Upper lobe of right lung (tissue), 1 donor: ENCODE measurements around the gene GALNT16. TPM values are rescaled to one million over a fixed set of nuclear protein-coding genes. Genes with fewer than 3 reads are reported as not detected.
"Not testable (repeated sequence)": the region's sequence is repeated elsewhere in the genome, so short reads cannot be mapped to it uniquely, and the experiment has no call there.

Source experiments
- ATAC-seq: fragments of 200-7000 bp; cut with Tn5 transposase; one replicate; pipeline ENCODE4 v1.9.1; 2020; ENCODE audit warnings: mild to moderate bottlenecking, moderate library complexity
- DNase-seq: peaks from one replicate; pipeline ENCODE4 v3.0.0-alpha.2; 2020
- H3K27ac ChIP-seq: fragments of 200-600 bp; one replicate; pipeline ENCODE4 v1.8.0; 2022
- H3K27me3 ChIP-seq: fragments of 200-600 bp; one replicate; pipeline ENCODE4 v1.8.0; 2022; ENCODE audit warnings: mild to moderate bottlenecking
- H3K36me3 ChIP-seq: fragments of 200-600 bp; one replicate; pipeline ENCODE4 v1.8.0; 2022
- H3K4me1 ChIP-seq: fragments of 200-600 bp; one replicate; pipeline ENCODE4 v1.8.0; 2022
- H3K4me3 ChIP-seq: fragments of 200-600 bp; one replicate; pipeline ENCODE4 v1.8.0; 2022; ENCODE audit warnings: mild to moderate bottlenecking
- H3K9me3 ChIP-seq: fragments of 200-600 bp; one replicate; pipeline ENCODE4 v1.8.0; 2022
- CTCF ChIP-seq: fragments of 200-600 bp; IDR thresholded peaks from one replicate; pipeline ENCODE4 v1.8.0; 2022; ENCODE audit warnings: antibody characterized with exemption
- intact Hi-C: fragments of 100-400 bp; cut with DNase I; formaldehyde crosslinking; loops from one replicate; pipeline ENCODE4 v1.11.0; 2022
- total RNA-seq: library from RNA; stranded (reverse); fragmentation: NEBNext Ultra II Directional; extraction: Animal tissue kit (Norgen Biotek cat#: 25700); gene quantifications from one replicate; pipeline ENCODE4 v1.2.1, GENCODE V29; 2021
- donor health status: DM: no; HTN: yes; CAD: no; lungs with severe emphysema.

GALNT16 gene
- total RNA-seq, 1 donor from 2014 or later = 3.0 TPM

DNA sequence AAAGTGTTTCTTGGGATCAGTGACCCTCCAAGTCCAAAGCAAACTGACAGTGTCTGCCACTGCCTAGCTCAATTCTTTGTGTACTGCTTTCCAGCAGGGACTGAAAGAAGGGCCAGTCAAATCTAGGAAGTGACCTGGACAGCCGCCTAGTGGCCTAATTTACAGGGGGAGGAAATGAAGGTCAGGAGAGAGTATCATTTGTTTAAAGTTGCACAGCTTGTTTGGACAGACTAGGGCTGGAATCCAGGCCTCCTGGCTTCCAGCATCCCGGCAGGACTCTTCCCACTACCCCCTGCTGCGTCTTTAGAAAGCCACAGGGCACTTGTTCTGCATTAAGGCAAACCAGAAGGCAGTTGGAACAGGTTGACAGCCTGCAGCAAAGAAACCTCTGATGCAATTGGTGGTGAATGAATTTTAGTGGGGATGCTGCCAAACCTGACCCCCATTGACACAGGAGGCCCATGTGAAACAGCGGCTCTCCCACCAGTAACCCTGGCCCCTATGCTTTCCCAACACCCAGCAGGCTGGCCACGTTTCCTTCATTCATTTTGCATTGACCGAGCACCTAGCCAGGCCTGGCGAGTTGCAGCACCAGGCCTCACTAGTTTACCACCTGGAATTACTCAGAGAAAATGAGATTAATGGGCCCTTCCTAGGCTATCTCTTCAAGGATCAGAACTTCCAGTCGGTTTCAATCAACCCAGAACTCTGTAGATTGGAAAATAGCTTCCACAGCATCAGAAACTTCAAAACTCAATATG lies 28.2 kb downstream of the GALNT16 start:
- H3K4me3 ChIP-seq = no peak overlapping the region
- TF ChIP-seq CTCF = peak; percentile 30
- H3K27ac ChIP-seq = no peak overlapping the region
- H3K9me3 ChIP-seq = no peaks in the 10 kb centered on the region
- H3K27me3 ChIP-seq = no peaks in the 10 kb centered on the region
- peaks cover 5% of the 10 kb centered on the region for H3K4me1 ChIP-seq
- H3K36me3 ChIP-seq = no peaks in the 10 kb centered on the region
- ATAC-seq (peak; percentile 26), DNase-seq (no peak)
- intact Hi-C loops = no loop called here

DNA sequence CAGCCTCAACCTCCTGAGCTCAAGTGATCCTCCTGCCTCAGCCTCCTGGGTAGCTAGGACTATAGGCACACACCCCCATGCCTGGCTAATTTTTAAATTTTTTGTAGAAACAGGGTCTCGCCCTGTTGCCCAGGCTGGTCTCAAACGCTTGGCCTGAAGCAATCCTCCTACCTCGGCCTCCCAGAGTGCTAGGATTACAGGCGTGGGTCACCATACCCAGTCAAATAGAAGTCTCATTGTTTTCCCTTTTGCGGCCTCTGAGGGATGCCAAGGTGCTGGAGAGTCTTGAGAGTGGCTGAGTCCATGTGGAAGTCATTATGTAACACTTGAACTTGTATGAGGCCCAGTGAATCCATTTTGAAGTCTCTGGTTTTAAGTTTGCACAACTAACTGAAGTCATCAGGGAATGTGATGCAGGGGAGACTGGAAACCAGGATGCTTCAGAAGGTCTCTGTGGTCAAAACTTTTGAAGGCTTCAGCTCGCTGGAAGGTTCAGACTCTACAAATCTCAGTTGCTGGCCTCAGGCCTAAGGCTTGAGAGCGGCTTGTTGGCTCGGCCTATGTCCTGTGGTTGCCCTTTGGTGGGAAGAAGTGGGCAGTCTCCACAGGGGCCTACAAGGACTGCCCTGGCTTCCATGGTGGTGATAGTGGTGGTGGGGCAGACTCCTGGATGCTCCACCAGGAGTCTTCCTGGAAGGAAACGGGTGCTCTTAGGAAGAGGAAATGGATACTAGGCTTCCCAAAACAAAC lies 29.2 kb downstream of the GALNT16 start:
- Histone ChIP-seq H3K36me3 (no peaks in the 10 kb centered on the region), H3K27ac (no peak overlapping the region), H3K4me3 (no peak overlapping the region), H3K4me1 (peaks cover 5% of the 10 kb centered on the region), H3K27me3 (no peaks in the 10 kb centered on the region), H3K9me3 (no peaks in the 10 kb centered on the region)
- no peak for TF ChIP-seq CTCF
- intact Hi-C loops = no loop called here
- DNase-seq = peak; percentile 17
- no peak for ATAC-seq

GRCh38 chr14:69289811-69290520 lies 30.0 kb downstream of the GALNT16 start:
- intact Hi-C loops = no loop called here

GRCh38 chr14:69290881-69291280 lies 30.9 kb downstream of the GALNT16 start:
- DNase-seq, H3K27me3 ChIP-seq, H3K9me3 ChIP-seq, intact Hi-C loops, H3K4me3 ChIP-seq, H3K36me3 ChIP-seq, ATAC-seq, H3K4me1 ChIP-seq, H3K27ac ChIP-seq: not testable (repeated sequence)

More at GRCh38 chr14:69289811-69290520, 30.0 kb downstream of the GALNT16 start:
- Histone ChIP-seq H3K4me3 (no peak overlapping the region), H3K27me3 (no peaks in the 10 kb centered on the region), H3K36me3 (no peaks in the 10 kb centered on the region), H3K4me1 (peaks cover 5% of the 10 kb centered on the region), H3K27ac (no peak overlapping the region), H3K9me3 (no peaks in the 10 kb centered on the region)
- ATAC-seq (no peak), DNase-seq (no peak)
- TF ChIP-seq CTCF = no peak

GRCh38 chr14:69291396-69291795 lies 31.4 kb downstream of the GALNT16 start:
- H3K27ac ChIP-seq = no peak overlapping the region
- intact Hi-C loops = no loop called here
- no peaks in the 10 kb centered on the region for H3K9me3 ChIP-seq
- no peak overlapping the region for H3K4me3 ChIP-seq
- DNase-seq (no peak), ATAC-seq (no peak)
- peaks cover 5% of the 10 kb centered on the region for H3K4me1 ChIP-seq
- H3K27me3 ChIP-seq = no peaks in the 10 kb centered on the region
- no peak for TF ChIP-seq CTCF
- no peaks in the 10 kb centered on the region for H3K36me3 ChIP-seq
